Measurements from ENCODE around the gene ABCA13.
"Not testable (repeated sequence)": the region's sequence is repeated elsewhere in the genome, so short reads cannot be mapped to it uniquely, and the experiment has no call there.

The ABCA13 gene

GRCh38 chr7:48171202-48171601 is at the start of gene ABCA13:
ABCA13 (plus strand) TSS chr7:48171458; CDS start chr7:48171484, 26 bp downstream.
- DNase-seq = no peak

- no peak for DNase-seq
Measured at GRCh38 chr7:48126037-48126436, 45.2 kb upstream of the ABCA13 start.

GRCh38 chr7:48130658-48131108 is 40.6 kb upstream of the ABCA13 start:
- no peak for DNase-seq

- no peak for DNase-seq
Measured at GRCh38 chr7:48132792-48133191, 38.5 kb upstream of the ABCA13 start.

GRCh38 chr7:48139459-48139858 is 31.8 kb upstream of the ABCA13 start:
- DNase-seq = no peak

- no peak for DNase-seq
Measured at GRCh38 chr7:48140001-48140681, 31.1 kb upstream of the ABCA13 start.

- DNase-seq = no peak
Measured at GRCh38 chr7:48141521-48141920, 29.7 kb upstream of the ABCA13 start.

GRCh38 chr7:48144291-48144768 is 26.9 kb upstream of the ABCA13 start:
- no peak for DNase-seq

- no peak for DNase-seq
Measured at GRCh38 chr7:48147078-48147591, 24.1 kb upstream of the ABCA13 start.

GRCh38 chr7:48147690-48148089 is 23.6 kb upstream of the ABCA13 start:
- not testable (repeated sequence) for DNase-seq

GRCh38 chr7:48148311-48148710 is 22.9 kb upstream of the ABCA13 start:
- no peak for DNase-seq

GRCh38 chr7:48149058-48149457 is 22.2 kb upstream of the ABCA13 start:
- no peak for DNase-seq

- no peak for DNase-seq
Measured at GRCh38 chr7:48150086-48150485, 21.2 kb upstream of the ABCA13 start.

- DNase-seq = no peak
Measured at GRCh38 chr7:48154792-48155413, 16.4 kb upstream of the ABCA13 start.

- DNase-seq = no peak
Measured at GRCh38 chr7:48158404-48158803, 12.9 kb upstream of the ABCA13 start.

GRCh38 chr7:48161407-48162125 is 9.7 kb upstream of the ABCA13 start:
- DNase-seq = no peak

GRCh38 chr7:48165157-48165556 is 6.1 kb upstream of the ABCA13 start:
- DNase-seq = no peak

- no peak for DNase-seq
Measured at GRCh38 chr7:48168159-48168558, 3.1 kb upstream of the ABCA13 start.

- no peak for DNase-seq
Measured at GRCh38 chr7:48170506-48170905, 752 bp upstream of the ABCA13 start.

GRCh38 chr7:48173313-48173712 is 2.1 kb downstream of the ABCA13 start:
- DNase-seq = no peak

GRCh38 chr7:48173756-48174382 is 2.6 kb downstream of the ABCA13 start:
- no peak for DNase-seq

GRCh38 chr7:48175019-48175418 is 3.8 kb downstream of the ABCA13 start:
- no peak for DNase-seq

GRCh38 chr7:48176356-48176893 is 5.2 kb downstream of the ABCA13 start:
- DNase-seq = no peak

Data from NCI-H1105 treated with DMSO at 0.1 percent for 48 hours (cell line).